Astrocyte (in vitro differentiated cells and primary cell): ENCODE results near the gene MAPRE2.

ENCODE experiments used
- EZH2 ChIP-seq: IDR thresholded peaks from 2 replicates; pipeline ENCODE4 v1.6.1; 2012; ENCODE audit warnings: mild to moderate bottlenecking, low read length, inconsistent platforms; ENCODE audit not compliant: insufficient read depth
- TF ChIP-seq, protein P1 (sequence below): IDR thresholded peaks from 2 replicates; pipeline ENCODE4 v1.5.1; 2011; ENCODE audit warnings: low read depth, mild to moderate bottlenecking, inconsistent platforms, low read length, moderate library complexity; ENCODE audit not compliant: insufficient read depth

- TF ChIP-seq, protein P1, sequence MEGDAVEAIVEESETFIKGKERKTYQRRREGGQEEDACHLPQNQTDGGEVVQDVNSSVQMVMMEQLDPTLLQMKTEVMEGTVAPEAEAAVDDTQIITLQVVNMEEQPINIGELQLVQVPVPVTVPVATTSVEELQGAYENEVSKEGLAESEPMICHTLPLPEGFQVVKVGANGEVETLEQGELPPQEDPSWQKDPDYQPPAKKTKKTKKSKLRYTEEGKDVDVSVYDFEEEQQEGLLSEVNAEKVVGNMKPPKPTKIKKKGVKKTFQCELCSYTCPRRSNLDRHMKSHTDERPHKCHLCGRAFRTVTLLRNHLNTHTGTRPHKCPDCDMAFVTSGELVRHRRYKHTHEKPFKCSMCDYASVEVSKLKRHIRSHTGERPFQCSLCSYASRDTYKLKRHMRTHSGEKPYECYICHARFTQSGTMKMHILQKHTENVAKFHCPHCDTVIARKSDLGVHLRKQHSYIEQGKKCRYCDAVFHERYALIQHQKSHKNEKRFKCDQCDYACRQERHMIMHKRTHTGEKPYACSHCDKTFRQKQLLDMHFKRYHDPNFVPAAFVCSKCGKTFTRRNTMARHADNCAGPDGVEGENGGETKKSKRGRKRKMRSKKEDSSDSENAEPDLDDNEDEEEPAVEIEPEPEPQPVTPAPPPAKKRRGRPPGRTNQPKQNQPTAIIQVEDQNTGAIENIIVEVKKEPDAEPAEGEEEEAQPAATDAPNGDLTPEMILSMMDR, result no peak
- TF ChIP-seq EZH2, result no peak
These were observed 1.3 kb downstream of the MAPRE2 start for GRCh38 chr18:35042389-35043071.
